Stimulated activated CD8-positive, alpha-beta memory T cell treated with anti-CD3 and anti-CD28 coated beads, Interleukin-7, amount 100 ng/mL, for 48 hours (primary cell): ENCODE measurements around the gene CA12.
A peak's percentile ranks its signal among the peaks of the same experiment; 100 is the strongest.

Experiments used
- DNase-seq, 2 donors: peaks; one replicate each; pipeline ENCODE4 v3.0.0-alpha.2; 2020; ENCODE audit warnings: low read depth in 1 of 2; ENCODE audit errors: extremely low read depth in 1 of 2

Gene CA12

DNA sequence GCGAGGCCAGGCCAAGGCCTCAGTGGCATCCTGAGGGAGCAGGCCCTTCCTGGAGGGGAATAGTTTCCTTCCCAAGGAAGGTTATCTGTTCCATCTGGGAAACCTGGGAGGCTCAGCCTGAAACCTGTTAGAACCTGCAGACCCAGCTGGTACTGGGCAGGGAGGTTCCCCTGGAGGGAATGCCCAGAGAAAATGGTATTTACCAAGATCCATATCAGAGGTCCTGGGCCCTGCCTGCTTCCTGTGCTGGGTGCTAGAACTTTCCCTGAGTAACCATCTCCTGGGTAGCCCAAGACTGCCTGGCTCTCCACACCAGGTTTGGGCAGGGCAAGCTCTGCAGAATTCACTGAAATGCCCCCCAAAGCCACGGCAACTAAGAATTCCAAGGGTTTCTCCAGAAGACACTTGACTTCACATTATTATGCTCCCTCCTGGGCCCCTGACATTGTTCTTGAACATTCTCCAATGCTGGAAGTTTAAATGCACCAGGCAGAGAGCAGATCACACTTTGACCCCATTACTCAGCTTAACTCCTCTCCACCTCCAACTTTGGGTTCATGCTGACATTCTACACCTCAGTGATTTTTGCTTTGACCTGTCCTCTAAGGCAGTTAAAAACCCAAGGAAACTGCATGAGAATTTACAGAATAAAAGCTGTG lies 2.0 kb downstream of the CA12 start:
- no peak for DNase-seq

GRCh38 chr15:63378946-63379345 lies 2.7 kb downstream of the CA12 start:
- DNase-seq, result no peak

DNA sequence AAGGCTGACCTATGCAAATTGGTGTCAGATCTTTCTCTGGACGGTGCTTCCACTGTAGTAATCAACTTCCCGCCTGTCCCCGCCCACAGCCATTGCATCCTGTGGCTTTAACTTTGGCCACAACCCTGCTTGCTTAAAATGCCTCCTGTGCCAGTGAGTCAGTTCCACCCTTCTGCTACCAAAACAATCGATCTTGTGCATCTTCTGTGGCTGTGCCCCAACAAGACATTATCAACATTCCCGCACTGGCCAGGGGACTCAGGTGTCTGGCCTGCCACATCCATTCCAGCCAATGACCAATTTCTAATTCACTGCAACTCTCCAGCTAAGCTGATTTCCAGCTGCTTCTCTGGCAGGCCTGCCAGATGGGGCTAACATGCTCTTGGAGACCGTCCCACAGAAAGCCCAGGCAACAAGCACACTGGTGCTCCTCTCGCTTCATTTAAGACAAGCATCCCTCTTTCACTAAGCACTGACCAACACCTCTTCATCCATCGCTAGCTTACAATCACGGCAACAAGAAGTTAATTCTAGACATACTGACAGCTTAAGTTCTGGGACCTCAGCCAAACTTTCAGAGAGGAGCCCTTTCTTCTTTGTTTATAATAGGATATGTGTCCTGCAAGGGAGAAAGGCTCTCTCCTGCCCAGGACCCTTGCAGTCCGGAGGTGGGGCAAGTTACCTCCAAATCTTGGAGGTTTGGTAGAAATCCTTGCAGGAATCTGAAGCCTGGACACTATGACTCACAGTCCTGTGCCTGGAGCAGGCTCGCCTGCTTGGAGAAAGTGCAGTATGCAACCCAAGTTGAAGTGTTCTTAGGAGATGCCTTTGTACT lies 6.7 kb downstream of the CA12 start:
- peak; percentile 20 to 53 for DNase-seq

- no peak for DNase-seq
These were observed 7.6 kb downstream of the CA12 start for GRCh38 chr15:63373866-63374548.

- DNase-seq, result no peak
These were observed 8.3 kb downstream of the CA12 start for GRCh38 chr15:63373330-63373729.

- no peak for DNase-seq
These were observed 8.9 kb downstream of the CA12 start for GRCh38 chr15:63372753-63373152.

DNA sequence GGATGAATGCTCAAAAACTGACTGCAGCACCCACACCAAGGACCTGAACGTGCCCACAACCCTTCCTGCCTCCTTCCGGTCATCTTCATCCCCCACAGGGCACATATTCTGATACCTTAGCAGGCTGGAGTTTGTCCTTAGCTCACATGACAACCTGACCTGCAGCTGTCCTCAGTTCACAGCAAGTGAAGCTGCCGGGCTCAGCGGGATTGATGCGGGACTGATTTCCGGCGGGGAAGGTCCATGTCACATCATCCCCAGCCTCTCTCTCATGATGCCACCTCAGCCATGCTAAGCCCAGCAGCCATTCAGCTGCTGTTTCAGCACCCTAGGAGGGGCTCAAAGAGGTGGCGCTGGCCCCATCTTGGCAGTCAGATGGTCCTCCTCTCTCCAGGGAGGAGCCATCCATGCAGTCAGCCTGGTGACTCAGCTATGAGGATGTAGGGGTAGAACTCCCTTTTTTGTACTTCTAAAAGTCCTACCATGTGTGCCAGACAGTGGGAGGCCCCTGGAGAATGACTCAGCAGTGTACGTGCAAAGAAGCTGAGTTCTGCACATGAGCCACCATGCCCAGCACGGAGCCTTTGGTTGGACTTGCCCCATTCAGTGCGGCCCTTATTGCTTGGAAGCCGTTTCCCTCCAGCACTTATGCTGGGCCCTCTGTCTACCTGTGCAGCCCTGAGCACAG lies 9.5 kb downstream of the CA12 start:
- peak in 1 of 2 donors; percentile 41 for DNase-seq

DNA sequence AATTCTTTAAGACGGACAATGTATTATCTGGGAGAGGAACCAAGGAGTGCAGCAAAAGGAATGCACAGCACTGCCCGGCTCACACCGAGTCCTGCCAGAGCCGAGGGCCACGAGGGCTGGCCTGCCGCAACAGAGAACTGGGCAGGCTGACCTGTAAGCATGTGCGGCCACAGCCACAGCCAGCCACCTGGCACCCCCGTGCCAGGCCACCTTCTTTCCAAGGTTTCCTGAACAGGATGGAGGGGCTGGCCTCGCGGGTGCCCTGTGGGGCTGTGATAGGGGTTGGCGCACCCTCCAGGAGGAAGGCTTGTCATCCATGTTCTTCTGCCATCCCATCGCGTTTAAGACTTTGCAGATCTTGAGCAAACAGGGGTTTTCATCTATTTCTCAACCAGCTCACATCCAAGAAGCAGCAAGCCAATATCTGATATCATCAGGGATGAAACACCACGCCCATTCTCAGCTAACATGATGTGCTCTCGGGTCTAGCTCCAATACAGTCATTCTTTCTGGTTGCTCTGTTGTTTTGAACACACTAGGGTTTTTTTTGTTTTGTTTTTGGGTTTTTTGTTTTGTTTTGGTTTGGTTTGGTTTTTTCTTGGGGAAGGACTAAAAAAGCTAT lies 10.2 kb downstream of the CA12 start:
- DNase-seq, result no peak

DNA sequence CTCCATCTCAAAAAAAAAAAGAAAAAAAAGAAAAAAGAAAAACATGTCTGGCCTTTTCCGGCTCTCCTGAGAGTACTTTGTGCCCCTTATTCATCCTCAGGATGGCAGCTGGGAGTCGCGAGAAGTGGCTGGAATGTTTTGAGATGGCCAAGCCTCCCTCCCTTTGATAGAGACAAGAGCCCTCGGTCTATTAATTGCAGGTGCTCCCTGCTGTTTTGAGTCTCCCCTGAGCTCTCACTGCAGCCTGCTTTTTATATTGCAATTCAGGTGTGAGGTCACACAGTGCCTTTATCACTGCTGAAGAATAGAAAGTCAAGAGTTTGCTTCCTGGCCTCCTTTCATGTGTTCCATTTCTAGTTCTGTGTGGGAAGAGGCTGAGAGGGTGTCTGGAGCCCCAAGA lies 10.9 kb downstream of the CA12 start:
- no peak for DNase-seq

GRCh38 chr15:63369781-63370180 lies 11.9 kb downstream of the CA12 start:
- DNase-seq, result no peak

GRCh38 chr15:63369296-63369695 lies 12.3 kb downstream of the CA12 start:
- no peak for DNase-seq

- DNase-seq, result no peak
These were observed 13.1 kb downstream of the CA12 start for GRCh38 chr15:63368503-63368902.

- no peak for DNase-seq
These were observed 13.7 kb downstream of the CA12 start for GRCh38 chr15:63367900-63368299.

DNA sequence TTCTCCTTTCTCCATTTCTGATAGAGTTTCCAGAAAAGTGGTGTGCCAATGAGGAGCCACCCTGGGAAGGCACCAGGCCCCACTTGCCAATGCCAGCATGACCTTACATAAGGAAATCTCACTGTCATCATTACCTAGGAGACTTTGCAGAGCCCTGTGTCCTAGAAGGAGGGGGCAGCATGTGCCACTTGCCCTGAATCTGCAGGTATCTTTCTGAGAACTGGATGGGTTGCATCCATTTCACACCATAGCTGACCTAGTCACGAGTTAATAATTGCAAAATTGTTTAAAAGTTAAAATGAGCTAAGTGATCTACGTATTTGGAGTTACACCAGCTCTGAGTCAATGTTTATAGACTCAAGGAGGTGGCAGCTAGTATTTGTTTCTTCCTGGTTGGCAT lies 14.3 kb downstream of the CA12 start:
- DNase-seq, result no peak

DNA sequence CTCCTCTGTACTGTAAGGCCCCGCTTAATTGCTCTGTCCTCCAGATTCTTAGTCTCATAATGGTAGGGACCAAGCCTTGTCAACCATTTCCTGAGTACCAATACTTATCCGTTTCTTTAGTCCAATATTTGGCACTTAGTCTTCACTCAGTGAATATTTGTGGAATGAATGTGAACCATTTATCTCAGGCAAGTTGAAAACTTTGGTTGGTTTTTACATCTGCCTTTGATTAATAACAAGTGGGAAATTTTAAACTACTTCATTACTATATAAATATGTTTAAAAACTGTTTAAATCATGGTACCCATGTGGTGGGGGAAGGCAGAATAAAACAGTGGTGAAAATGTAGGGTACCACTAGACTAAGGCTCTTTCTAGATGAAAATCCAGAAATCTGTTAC lies 15.2 kb downstream of the CA12 start:
- no peak for DNase-seq

DNA sequence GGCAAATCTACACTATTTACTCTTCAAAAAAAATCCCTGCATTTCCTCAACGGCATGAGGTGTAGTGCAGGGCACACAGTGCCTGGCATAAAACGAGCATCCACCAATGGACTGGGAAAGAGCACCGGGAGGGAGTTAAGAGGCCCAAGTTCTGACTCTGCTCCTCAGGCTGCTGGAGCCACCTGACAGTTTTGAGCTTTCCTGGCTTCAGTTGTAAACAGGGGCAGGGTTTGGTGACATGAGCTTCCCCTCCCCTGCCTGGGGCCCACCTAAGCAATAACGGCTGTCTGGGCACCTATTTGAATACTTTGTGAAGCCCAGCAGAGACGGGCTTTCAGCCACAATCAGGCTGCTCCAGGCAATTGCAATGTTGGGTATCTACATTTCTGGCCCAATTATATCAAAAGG lies 16.4 kb downstream of the CA12 start:
- no peak for DNase-seq

DNA sequence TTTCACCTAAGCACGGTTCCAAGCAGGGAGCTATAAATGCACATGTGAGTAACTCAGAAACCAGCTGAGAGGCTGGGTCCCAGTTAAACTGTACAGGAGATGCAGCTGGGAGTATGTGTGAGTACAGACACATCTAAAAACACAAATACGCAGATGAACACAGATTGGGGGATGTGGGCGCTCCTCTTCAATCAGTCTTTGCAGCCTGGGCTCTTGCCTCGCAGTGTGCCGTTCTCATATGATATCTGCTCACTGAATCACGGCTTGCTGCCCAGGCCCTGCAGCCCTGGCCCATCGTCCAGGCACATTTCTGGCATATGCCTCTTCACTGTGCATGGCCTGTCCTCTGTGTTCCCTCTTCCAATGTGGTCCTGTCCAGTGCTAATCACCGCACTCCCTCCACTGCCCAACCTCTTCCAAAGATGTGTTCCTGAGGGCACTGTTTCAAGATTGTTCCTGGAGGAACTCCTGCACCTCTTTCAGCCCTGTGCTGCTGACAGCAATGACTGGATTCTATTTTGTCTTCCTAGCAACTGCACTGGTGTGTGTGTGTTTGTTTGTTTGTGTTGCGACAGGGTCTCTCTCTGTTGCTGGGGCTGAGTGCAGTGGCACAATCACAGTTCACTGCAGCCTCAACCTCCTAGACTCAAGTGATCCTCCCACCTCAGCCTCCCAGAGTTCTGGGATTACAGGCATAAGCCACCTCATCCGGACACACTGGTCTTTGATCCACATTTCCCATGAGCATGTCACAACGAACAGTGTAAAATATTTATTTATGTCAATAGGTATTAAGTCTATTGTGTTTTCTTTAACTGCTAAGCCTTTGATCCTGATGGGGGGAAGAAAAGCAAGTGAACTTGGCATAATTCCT lies 17.0 kb downstream of the CA12 start:
- no peak for DNase-seq

GRCh38 chr15:63363292-63363691 lies 18.4 kb downstream of the CA12 start:
- DNase-seq, result no peak

DNA sequence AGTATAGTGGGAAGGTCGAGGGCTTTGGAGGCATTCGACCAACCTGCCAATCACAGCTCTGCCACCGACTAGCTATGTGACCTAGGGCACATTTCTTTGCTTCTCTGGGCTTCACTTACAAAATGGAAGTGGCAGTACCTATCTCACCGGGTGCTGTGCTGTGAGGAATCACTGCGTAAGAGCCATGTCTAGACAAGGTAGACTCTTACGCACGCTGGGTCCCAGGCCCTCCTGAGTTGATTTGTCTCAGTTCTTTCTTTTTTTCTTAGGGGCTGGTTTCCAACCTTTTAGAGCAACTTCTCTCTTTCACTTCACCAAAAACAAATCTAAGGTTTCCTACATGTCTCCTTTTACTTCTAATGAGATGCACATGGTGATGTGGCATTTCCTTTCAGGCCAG lies 18.8 kb downstream of the CA12 start:
- no peak for DNase-seq

GRCh38 chr15:63362196-63362595 lies 19.4 kb downstream of the CA12 start:
- DNase-seq, result no peak
